Spinal cord (tissue), 10 donors: ENCODE measurements around the gene LEF1. TPM values are rescaled to one million over a fixed set of nuclear protein-coding genes. Genes with fewer than 3 reads are reported as not detected.
A peak's percentile ranks its signal among the peaks of the same experiment; 100 is the strongest.

Experiments used
- DNase-seq, 6 donors: peaks; one replicate each; pipeline versions ENCODE4 v3.0.0 to v3.0.0-alpha.2; 2013 to 2015; ENCODE audit warnings: low spot score in 6 of 6, low read depth in 4 of 6
- H3K27ac ChIP-seq: one replicate; pipeline ENCODE4 v1.5.1; 2013; ENCODE audit warnings: low read depth, low read length, control low read depth
- H3K27me3 ChIP-seq: one replicate; pipeline ENCODE4 v1.6.1; 2013; ENCODE audit warnings: low read length; ENCODE audit not compliant: control insufficient read depth, insufficient read depth
- H3K36me3 ChIP-seq: one replicate; pipeline ENCODE4 v1.6.1; 2013; ENCODE audit warnings: low read length; ENCODE audit not compliant: control insufficient read depth, insufficient read depth
- H3K4me1 ChIP-seq: one replicate; pipeline ENCODE4 v1.6.1; 2013; ENCODE audit warnings: low read length; ENCODE audit not compliant: control insufficient read depth, insufficient read depth
- H3K4me3 ChIP-seq: one replicate; pipeline ENCODE4 v1.5.1; 2013; ENCODE audit warnings: low read depth, low read length, control low read depth
- H3K9me3 ChIP-seq: one replicate; pipeline ENCODE4 v1.6.1; 2013; ENCODE audit warnings: low read length; ENCODE audit not compliant: control insufficient read depth, insufficient read depth
- WGBS: methylation state at CpG from one replicate; pipeline ENCODE4 v1.1.5; 2013; ENCODE audit warnings: missing lambda C conversion rate; ENCODE audit not compliant: insufficient coverage; 5-methylcytosine and 5-hydroxymethylcytosine counted together
- polyA plus RNA-seq, 2 donors: library from polyadenylated mRNA; unstranded; fragments of 120-200 nt; gene quantifications; one replicate each; pipeline ENCODE4 v1.2.1, GENCODE V29; 2013; ENCODE audit not compliant: insufficient read length in 2 of 2
- total RNA-seq, 2 donors: library from RNA; depleted of rRNA in 1 of 2; stranded (reverse); fragments of 120-200 nt in 1 of 2; fragments of >200 nt in 1 of 2; gene quantifications; one replicate each; pipeline versions ENCODE4 v1.2.3 to v1.2.4, GENCODE V29; 2013 to 2014
- donor health status: healthy.

The LEF1 gene
- total and polyA plus RNA-seq, 4 donors, result 18.3 to 50.5 (median 27.9) TPM

DNA sequence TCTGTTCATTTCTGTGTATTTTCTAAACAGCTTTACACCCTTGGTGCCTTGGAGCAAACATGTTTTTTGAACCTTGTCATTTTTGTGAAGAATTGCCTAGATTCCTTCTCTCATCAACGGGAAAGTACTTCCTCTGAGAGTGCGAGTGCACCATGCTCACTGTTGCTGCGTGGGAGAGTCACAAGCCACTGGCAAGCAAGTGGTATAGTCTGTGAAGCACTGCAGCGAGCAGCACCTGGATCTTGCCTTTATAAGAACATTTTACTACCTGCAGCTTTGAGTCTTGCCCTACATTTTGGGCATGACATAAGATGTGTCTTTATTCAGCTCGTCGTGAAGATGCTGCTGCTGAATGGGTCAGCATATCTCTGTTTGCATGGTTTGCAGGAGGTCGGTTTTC lies 134.2 kb downstream of the LEF1 start:
- H3K27ac ChIP-seq, result no peak overlapping the region
- 95% methylated on average over 4 of the region's 7 CpGs for WGBS

DNA sequence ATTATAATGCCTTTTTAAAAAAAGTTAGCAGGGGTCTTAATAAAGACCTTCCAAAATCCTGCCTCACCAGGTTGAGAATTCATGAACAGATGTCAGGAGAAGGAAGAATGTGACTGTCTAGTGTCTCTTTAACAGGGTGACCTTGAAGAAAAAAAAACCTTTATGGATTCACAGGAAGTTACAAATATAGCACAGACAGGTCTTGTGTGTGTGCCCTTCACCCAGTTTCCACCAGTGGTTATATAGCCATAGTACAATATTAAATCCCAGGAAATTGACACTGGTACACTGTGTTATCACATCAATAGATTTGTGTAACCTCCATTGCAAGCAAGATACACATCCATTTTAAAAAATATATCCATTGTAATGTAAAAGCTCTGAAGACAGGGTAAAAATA lies 135.4 kb downstream of the LEF1 start:
- no peak for DNase-seq
- H3K36me3 ChIP-seq, result peaks cover 32% of the 10 kb centered on the region
- H3K27ac ChIP-seq, result no peak overlapping the region
- peaks cover 8% of the 10 kb centered on the region for H3K4me1 ChIP-seq
- H3K9me3 ChIP-seq, result no peaks in the 10 kb centered on the region
- H3K27me3 ChIP-seq, result no peaks in the 10 kb centered on the region
- no peak overlapping the region for H3K4me3 ChIP-seq

More for the DNA sequence above, 134.2 kb downstream of the LEF1 start:
- no peak for DNase-seq
- H3K4me1 ChIP-seq, result peaks cover 8% of the 10 kb centered on the region
- H3K36me3 ChIP-seq, result peaks cover 23% of the 10 kb centered on the region
- no peak overlapping the region for H3K4me3 ChIP-seq
- H3K9me3 ChIP-seq, result no peaks in the 10 kb centered on the region
- H3K27me3 ChIP-seq, result no peaks in the 10 kb centered on the region

GRCh38 chr4:108031427-108032083 lies 137.2 kb downstream of the LEF1 start:
- WGBS, result 91% methylated on average over 1 of the region's 4 CpGs
- Histone ChIP-seq H3K36me3 (peaks cover 41% of the 10 kb centered on the region), H3K27ac (no peak overlapping the region), H3K9me3 (no peaks in the 10 kb centered on the region), H3K27me3 (no peaks in the 10 kb centered on the region), H3K4me1 (peaks cover 8% of the 10 kb centered on the region), H3K4me3 (no peak overlapping the region)
- DNase-seq, result no peak

- H3K4me3 ChIP-seq, result no peak overlapping the region
- peaks cover 37% of the 10 kb centered on the region for H3K36me3 ChIP-seq
- peaks cover 8% of the 10 kb centered on the region for H3K4me1 ChIP-seq
- H3K9me3 ChIP-seq, result no peaks in the 10 kb centered on the region
- WGBS, result no CpG with 5 or more reads among the region's 2 CpGs
- H3K27ac ChIP-seq, result no peak overlapping the region
- DNase-seq, result peak in 5 of 6 donors; percentile 28 to 88 (median 42)
- no peaks in the 10 kb centered on the region for H3K27me3 ChIP-seq
Measured at GRCh38 chr4:108030332-108030731, 138.4 kb downstream of the LEF1 start.

GRCh38 chr4:108029731-108030130 lies 139.0 kb downstream of the LEF1 start:
- Histone ChIP-seq H3K4me1 (peaks cover 8% of the 10 kb centered on the region), H3K27ac (no peak overlapping the region), H3K36me3 (peaks cover 37% of the 10 kb centered on the region), H3K4me3 (no peak overlapping the region), H3K9me3 (no peaks in the 10 kb centered on the region), H3K27me3 (no peaks in the 10 kb centered on the region)
- no peak for DNase-seq
- WGBS, result 89% methylated on average over 5 of the region's 5 CpGs

DNA sequence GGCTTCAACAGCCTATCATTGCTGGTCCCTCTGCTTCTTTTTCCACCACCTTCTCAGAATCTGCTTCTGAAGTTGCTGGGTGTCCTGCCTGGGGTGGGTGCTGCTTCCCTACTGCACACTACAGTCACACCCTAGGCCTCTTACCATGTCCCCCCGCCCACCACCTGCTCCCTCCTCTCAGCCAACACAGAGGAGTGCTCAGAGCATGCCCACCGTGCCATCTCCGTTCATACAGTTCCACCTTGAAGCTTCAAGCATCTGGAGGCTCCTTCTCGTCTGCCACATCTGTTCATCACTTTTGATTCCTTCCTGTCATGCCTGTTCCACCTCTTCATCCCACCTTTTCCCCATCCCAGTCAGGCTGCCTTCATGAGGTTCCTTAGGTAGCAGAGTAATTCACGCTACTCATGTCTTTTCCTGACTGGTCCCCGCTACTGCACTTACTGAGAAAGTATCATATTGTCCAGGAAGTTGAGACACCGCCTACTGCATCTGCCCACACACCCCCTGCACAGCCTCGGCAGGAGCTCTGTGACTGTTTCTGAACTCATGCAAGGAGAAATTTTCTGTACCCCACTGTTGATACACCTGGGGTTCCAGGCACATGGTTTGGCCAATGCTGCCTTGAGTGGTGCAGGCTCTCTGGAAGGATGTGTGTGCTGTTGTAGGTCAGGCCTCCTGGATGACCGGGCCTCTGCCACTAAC lies 139.6 kb downstream of the LEF1 start:
- Histone ChIP-seq H3K27ac (no peak overlapping the region), H3K4me3 (no peak overlapping the region), H3K36me3 (peaks cover 37% of the 10 kb centered on the region), H3K4me1 (peaks cover 8% of the 10 kb centered on the region), H3K9me3 (no peaks in the 10 kb centered on the region), H3K27me3 (no peaks in the 10 kb centered on the region)
- DNase-seq, result no peak
- WGBS, result 91% methylated on average over 8 of the region's 9 CpGs

DNA sequence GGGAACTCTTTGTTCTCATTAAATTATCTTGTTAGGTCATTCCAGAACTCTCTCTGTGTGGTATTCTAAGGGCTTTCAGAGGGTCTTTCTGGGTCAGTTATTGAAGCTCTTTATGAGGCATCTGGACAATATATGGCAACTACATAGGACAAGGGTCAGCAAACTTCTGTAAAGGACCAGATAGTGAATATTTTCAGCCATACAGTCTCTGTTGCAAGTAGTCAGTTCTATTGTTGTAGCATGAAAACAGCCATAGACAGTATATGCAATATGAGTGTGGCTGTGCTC lies 143.9 kb downstream of the LEF1 start:
- H3K9me3 ChIP-seq, result no peaks in the 10 kb centered on the region
- H3K36me3 ChIP-seq, result peaks cover 37% of the 10 kb centered on the region
- peaks cover 2% of the 10 kb centered on the region for H3K4me1 ChIP-seq
- no peak overlapping the region for H3K4me3 ChIP-seq
- H3K27me3 ChIP-seq, result no peaks in the 10 kb centered on the region
- DNase-seq, result no peak
- H3K27ac ChIP-seq, result no peak overlapping the region

DNA sequence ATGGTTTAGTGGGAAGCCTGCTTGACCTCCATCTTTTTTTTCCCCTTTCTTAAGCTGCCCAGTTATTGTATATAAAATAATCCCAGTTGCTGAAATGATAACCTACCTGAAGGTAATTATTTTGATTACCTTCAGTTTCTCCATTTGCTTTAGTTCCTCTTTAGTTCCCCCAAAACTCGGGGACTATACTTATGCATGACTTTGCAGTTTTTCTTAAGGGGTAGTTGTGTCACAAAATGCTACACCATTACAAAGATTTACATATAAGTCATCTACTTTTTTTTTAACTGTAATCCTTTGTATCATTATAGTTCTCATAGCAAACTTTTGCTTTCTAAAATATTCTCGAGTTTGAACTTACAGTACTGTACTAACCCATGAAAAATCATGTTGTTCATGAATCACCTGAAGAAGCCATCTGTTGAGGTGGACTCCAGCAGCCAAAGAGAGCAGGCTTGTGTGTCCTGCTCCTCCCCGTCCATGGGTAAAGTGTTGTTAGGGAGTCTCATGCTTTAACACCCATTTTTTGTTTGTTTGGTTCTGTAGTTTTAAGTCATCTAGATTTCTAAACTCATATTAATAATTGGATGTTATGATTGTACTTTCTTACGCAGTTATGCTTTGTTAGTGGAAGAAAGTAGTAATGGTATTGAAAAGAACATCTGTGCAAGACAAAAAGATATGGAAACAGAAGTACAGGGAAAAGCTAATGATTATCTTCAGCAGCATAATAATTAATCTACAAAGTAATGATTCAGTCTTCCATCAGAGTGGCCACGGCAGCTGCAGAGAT lies 144.5 kb downstream of the LEF1 start:
- Histone ChIP-seq H3K4me3 (no peak overlapping the region), H3K36me3 (peaks cover 37% of the 10 kb centered on the region), H3K27ac (no peak overlapping the region), H3K4me1 (no peaks in the 10 kb centered on the region), H3K9me3 (no peaks in the 10 kb centered on the region), H3K27me3 (no peaks in the 10 kb centered on the region)
- WGBS, result no CpG with 5 or more reads among the region's 5 CpGs
- no peak for DNase-seq

GRCh38 chr4:108018884-108019187 lies 149.9 kb downstream of the LEF1 start:
- no peak overlapping the region for H3K27ac ChIP-seq
- H3K27me3 ChIP-seq, result no peaks in the 10 kb centered on the region
- no peak for DNase-seq
- WGBS, result no CpG with 5 or more reads among the region's 2 CpGs
- no peaks in the 10 kb centered on the region for H3K9me3 ChIP-seq
- no peak overlapping the region for H3K4me3 ChIP-seq
- H3K4me1 ChIP-seq, result no peaks in the 10 kb centered on the region
- H3K36me3 ChIP-seq, result peaks cover 27% of the 10 kb centered on the region
